ENCODE data around the gene KCNIP3.
"Not testable (repeated sequence)": the region's sequence is repeated elsewhere in the genome, so short reads cannot be mapped to it uniquely, and the experiment has no call there.

Gene KCNIP3

GRCh38 chr2:95346738-95347671, 49.9 kb downstream of the KCNIP3 start:
- no peak for DNase-seq (ENCODE audit: low read depth in 2 of 2)

GRCh38 chr2:95347681-95348608, 50.8 kb downstream of the KCNIP3 start:
- no peak for DNase-seq (ENCODE audit: low read depth in 2 of 2)

- DNase-seq (ENCODE audit: low read depth in 2 of 2), result no peak
These were observed 51.7 kb downstream of the KCNIP3 start for GRCh38 chr2:95348609-95349567.

GRCh38 chr2:95349568-95350322, 52.6 kb downstream of the KCNIP3 start:
- no peak for DNase-seq (ENCODE audit: low read depth in 2 of 2)

- no peak for DNase-seq (ENCODE audit: low read depth in 2 of 2)
These were observed 53.2 kb downstream of the KCNIP3 start for GRCh38 chr2:95350368-95350767.

- DNase-seq (ENCODE audit: low read depth in 2 of 2), result no peak
These were observed 53.8 kb downstream of the KCNIP3 start for GRCh38 chr2:95350774-95351597.

- no peak for DNase-seq (ENCODE audit: low read depth in 2 of 2)
These were observed 54.4 kb downstream of the KCNIP3 start for GRCh38 chr2:95351598-95351915.

GRCh38 chr2:95352310-95353054, 55.3 kb downstream of the KCNIP3 start:
- DNase-seq (ENCODE audit: low read depth in 2 of 2), result no peak

GRCh38 chr2:95353055-95353575, 56.0 kb downstream of the KCNIP3 start:
- no peak for DNase-seq (ENCODE audit: low read depth in 2 of 2)

GRCh38 chr2:95353613-95354468, 56.7 kb downstream of the KCNIP3 start:
- DNase-seq (ENCODE audit: low read depth in 2 of 2), result no peak

- DNase-seq (ENCODE audit: low read depth in 2 of 2), result no peak
These were observed 57.3 kb downstream of the KCNIP3 start for GRCh38 chr2:95354469-95354901.

GRCh38 chr2:95354925-95355324, 57.8 kb downstream of the KCNIP3 start:
- no peak for DNase-seq (ENCODE audit: low read depth in 2 of 2)

- DNase-seq (ENCODE audit: low read depth in 2 of 2), result not testable (repeated sequence)
These were observed 58.3 kb downstream of the KCNIP3 start for GRCh38 chr2:95355486-95355885.

- no peak for DNase-seq (ENCODE audit: low read depth in 2 of 2)
These were observed 59.9 kb downstream of the KCNIP3 start for GRCh38 chr2:95356821-95357700.

GRCh38 chr2:95357717-95358280, 60.7 kb downstream of the KCNIP3 start:
- DNase-seq (ENCODE audit: low read depth in 2 of 2), result no peak

- no peak for DNase-seq (ENCODE audit: low read depth in 2 of 2)
These were observed 61.9 kb downstream of the KCNIP3 start for GRCh38 chr2:95359031-95359430.

All from stimulated activated CD8-positive, alpha-beta memory T cell treated with anti-CD3 and anti-CD28 coated beads, Interleukin-15, amount 100 ng/mL, for 48 hours (primary cell).